K562 (cell line): ENCODE measurements around the gene SLC26A11. TPM values are rescaled to one million over a fixed set of nuclear protein-coding genes. Genes with fewer than 3 reads are reported as not detected.

Source experiments
- ARHGAP35 ChIP-seq: fragments of 450-650 bp; IDR thresholded peaks from 2 replicates; pipeline ENCODE4 v1.6.1; 2018; ENCODE audit not compliant: partially characterized antibody
- CBFA2T3 ChIP-seq: fragments of 450-650 bp; IDR thresholded peaks from 2 replicates; pipeline ENCODE4 v1.6.1; 2017
- CHD4 ChIP-seq: fragments of 200-600 bp; sonication (generic); IDR thresholded peaks from 3 replicates; pipeline ENCODE4 v1.6.1; 2012; ENCODE audit warnings: low read depth, mild to moderate bottlenecking, mixed read lengths, low read length, inconsistent platforms; ENCODE audit not compliant: insufficient read depth, insufficient replicate concordance, poor library complexity, severe bottlenecking
- CREBBP ChIP-seq: IDR thresholded peaks from one replicate; pipeline ENCODE4 v1.6.1; 2012; ENCODE audit warnings: low read depth, mild to moderate bottlenecking, control low read depth, inconsistent platforms, low read length
- FOXA3 ChIP-seq, 2 experiments: fragments of 450-650 bp in 1 of 2; sonication (generic) in 1 of 2; formaldehyde crosslinking; IDR thresholded peaks in 1 of 2; conservative IDR thresholded peaks in 1 of 2; 2 replicates each; pipeline versions ENCODE4 v1.4.0 to v1.8.0; 2020 to 2022; ENCODE audit warnings: mild to moderate bottlenecking in 2 of 2, missing genetic modification reagents in 1 of 2
- FOXP4 ChIP-seq: sonication (generic); formaldehyde crosslinking; IDR thresholded peaks from 2 replicates; pipeline ENCODE4 v1.8.0; 2022; ENCODE audit warnings: mild to moderate bottlenecking, missing genetic modification reagents, borderline replicate concordance
- HNRNPH1 ChIP-seq: fragments of 200-400 bp; formaldehyde crosslinking; optimal IDR thresholded peaks from 2 replicates; pipeline ENCODE3; 2017; ENCODE audit warnings: low read depth, mild to moderate bottlenecking, low read length, moderate library complexity
- KAT7 ChIP-seq: sonication (generic); formaldehyde crosslinking; IDR thresholded peaks from 2 replicates; pipeline ENCODE4 v1.8.0; 2022; ENCODE audit warnings: missing genetic modification reagents, mild to moderate bottlenecking, borderline replicate concordance
- L3MBTL2 ChIP-seq: fragments of 450-650 bp; IDR thresholded peaks from 2 replicates; pipeline ENCODE4 v1.6.1; 2016; ENCODE audit warnings: mild to moderate bottlenecking, moderate library complexity
- MTA1 ChIP-seq: fragments of 450-650 bp; IDR thresholded peaks from 2 replicates; pipeline ENCODE4 v1.6.1; 2017; ENCODE audit warnings: borderline replicate concordance
- NCOA2 ChIP-seq, 2 experiments: fragments of 450-650 bp; IDR thresholded peaks; 2 replicates each; pipeline ENCODE4 v1.6.1; 2018; ENCODE audit warnings: mild to moderate bottlenecking in 2 of 2, moderate library complexity in 1 of 2; ENCODE audit not compliant: partially characterized antibody in 2 of 2
- PHF20 ChIP-seq: fragments of 450-650 bp; IDR thresholded peaks from 2 replicates; pipeline ENCODE4 v1.6.1; 2018; ENCODE audit not compliant: partially characterized antibody
- POLR2H ChIP-seq: IDR thresholded peaks from 2 replicates; pipeline ENCODE4 v1.6.1; 2016; ENCODE audit warnings: missing genetic modification characterization, low read depth, mild to moderate bottlenecking, control low read depth, missing compliant biosample characterization, moderate library complexity
- RB1 ChIP-seq: fragments of 450-650 bp; IDR thresholded peaks from 2 replicates; pipeline ENCODE4 v1.6.1; 2017; ENCODE audit warnings: low read depth, mild to moderate bottlenecking
- SPI1 ChIP-seq: IDR thresholded peaks from 2 replicates; pipeline ENCODE4 v1.6.1; 2011; ENCODE audit warnings: low read depth, low read length, control low read depth, borderline replicate concordance
- SREBF2 ChIP-seq: sonication (generic); formaldehyde crosslinking; IDR thresholded peaks from 2 replicates; pipeline ENCODE4 v1.4.0; 2020; ENCODE audit warnings: mild to moderate bottlenecking, missing genetic modification reagents
- TOE1 ChIP-seq, 2 experiments: fragments of 450-650 bp in 1 of 2; sonication (generic) in 1 of 2; formaldehyde crosslinking in 1 of 2; IDR thresholded peaks; 2 replicates each; pipeline versions ENCODE4 v1.7.1 to v1.8.0; 2016 to 2022; ENCODE audit warnings: borderline replicate concordance in 2 of 2, mild to moderate bottlenecking in 2 of 2, antibody characterized with exemption in 1 of 2, inconsistent platforms in 1 of 2, low read depth in 1 of 2, missing genetic modification reagents in 1 of 2, moderate library complexity in 1 of 2
- ZBTB8A ChIP-seq: fragments of 450-650 bp; IDR thresholded peaks from 2 replicates; pipeline ENCODE4 v1.6.1; 2018; ENCODE audit warnings: mild to moderate bottlenecking, moderate library complexity; ENCODE audit not compliant: partially characterized antibody
- ZNF347 ChIP-seq: fragments of 450-650 bp; formaldehyde crosslinking; IDR thresholded peaks from 2 replicates; pipeline ENCODE4 v1.4.0; 2020; ENCODE audit warnings: low read depth, mild to moderate bottlenecking, moderate library complexity
- ZNF431 ChIP-seq: sonication (generic); formaldehyde crosslinking; IDR thresholded peaks from 2 replicates; pipeline ENCODE4 v1.8.0; 2022; ENCODE audit warnings: mild to moderate bottlenecking, missing genetic modification reagents
- ZZZ3 ChIP-seq: fragments of 450-650 bp; IDR thresholded peaks from 2 replicates; pipeline ENCODE4 v1.6.1; 2016; ENCODE audit warnings: antibody characterized with exemption, mild to moderate bottlenecking, moderate library complexity
- polyA plus RNA-seq, 8 experiments: library from polyadenylated mRNA; depleted of rRNA in 4 of 8; stranded (reverse) in 5 of 8; unstranded in 3 of 8; fragments of >200 nt; fragmentation: Nextera tagmentation in 2 of 8; fragmentation: Illumina TruSeq in 1 of 8; extraction: Ambion mirVana in 2 of 8; extraction: Trizol in 1 of 8; gene quantifications; 2 replicates each; pipeline versions ENCODE4 v1.2.1 to v1.2.3, GENCODE V29; 2011 to 2014; ENCODE audit warnings: inconsistent platforms in 1 of 8, missing spikeins in 1 of 8
- total RNA-seq, 7 experiments: library from RNA; depleted of rRNA in 6 of 7; stranded (reverse); fragments of >200 nt in 6 of 7; fragmentation: Illumina TruSeq in 2 of 7; extraction: Trizol in 2 of 7; gene quantifications; 2 replicates each; pipeline versions ENCODE4 v1.2.1 to v1.2.3, GENCODE V29; 2011 to 2021; ENCODE audit warnings: low replicate concordance in 1 of 7
- TF ChIP-seq, protein P1 (sequence below): fragments of 150-350 bp; IDR thresholded peaks from 2 replicates; pipeline ENCODE4 v1.6.1; 2014; ENCODE audit warnings: low read depth, mild to moderate bottlenecking, low read length, borderline replicate concordance

The SLC26A11 gene
- total and polyA plus RNA-seq, 9 of the 15 experiments (the other 6 are each of a cell fraction or from before 2014, with no cell fraction given), result 0.06 to 3.1 (median 1.2) TPM; not detected in 1

DNA sequence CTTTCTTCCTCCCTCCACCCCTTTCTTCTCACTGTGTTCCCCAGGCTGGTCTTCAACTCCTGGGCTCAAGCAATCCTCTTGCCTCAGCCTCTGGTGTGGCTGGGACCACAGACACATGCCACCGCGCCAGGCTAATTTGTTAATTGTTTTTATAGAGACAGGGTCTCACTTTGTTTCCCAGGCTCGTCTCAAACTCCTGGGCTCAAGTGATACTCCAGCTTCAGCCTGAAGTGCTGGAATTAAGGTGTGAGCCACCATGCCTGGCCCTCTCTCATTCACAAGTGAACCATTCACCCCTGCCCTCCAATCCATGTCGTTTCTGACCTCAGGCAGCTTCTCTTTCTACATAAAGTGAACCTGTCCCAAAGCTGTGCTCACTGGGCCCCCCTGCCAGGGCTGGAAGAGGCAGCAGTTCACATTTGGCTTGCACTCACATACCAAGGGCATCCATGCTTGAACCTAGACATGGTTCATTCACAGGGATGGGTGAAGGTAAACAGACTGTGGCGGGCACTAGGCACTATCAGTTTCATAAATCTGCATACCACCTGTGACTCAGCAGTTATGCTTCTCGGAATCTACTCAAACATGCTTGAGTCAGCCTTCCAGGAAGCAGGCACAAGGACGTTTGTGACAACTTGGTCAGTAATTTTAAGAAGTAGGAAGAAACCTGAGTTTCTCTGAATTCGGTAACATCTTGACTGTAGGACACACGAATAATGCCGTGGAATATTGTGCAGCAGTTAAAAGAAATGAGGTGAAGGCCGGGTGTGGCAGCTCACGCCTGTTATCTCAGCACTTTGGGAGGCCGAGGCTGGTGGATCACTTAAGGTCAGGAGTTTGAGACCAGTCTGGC, 34.4 kb downstream of the SLC26A11 start (continued):
- TF ChIP-seq RB1, result 0 out of 2 replicates have a peak, but pooled peaks have one; percentile 7
- TF ChIP-seq MTA1, result peak; percentile 67
- no peak for TF ChIP-seq SPI1
- 0 out of 2 replicates have a peak, but pooled peaks have one; percentile 26 for TF ChIP-seq TOE1 (IDR thresholded peaks at IDR 0.05; ENCODE audit: borderline replicate concordance)
- no peak for TF ChIP-seq TOE1 (CRISPR knock-in tag; IDR thresholded peaks at IDR 0.05; ENCODE audit: borderline replicate concordance, low read depth)
- no peak for TF ChIP-seq FOXP4
- TF ChIP-seq KAT7 (CRISPR knock-in tag), result no peak
- peak; percentile 46 for TF ChIP-seq L3MBTL2
- TF ChIP-seq HNRNPH1, result no peak
- TF ChIP-seq CREBBP, result no peak
- no peak for TF ChIP-seq ARHGAP35
- TF ChIP-seq ZNF431 (CRISPR knock-in tag), result no peak
- TF ChIP-seq CBFA2T3, result peak; percentile 65
- TF ChIP-seq ZNF347 (CRISPR knock-in tag), result no peak
- no peak for TF ChIP-seq PHF20
- no peak for TF ChIP-seq CHD4
- no peak for TF ChIP-seq NCOA2 (IDR thresholded peaks at IDR 0.05; ENCODE audit: partially characterized antibody in 2 of 2)
- peak; percentile 16 to 62; a peak in 2 of 4 replicates for TF ChIP-seq FOXA3 (CRISPR knock-in tag; conservative IDR thresholded peaks at IDR 0.05 in 1 of 2, IDR thresholded peaks at IDR 0.05 in 1 of 2)
- TF ChIP-seq, protein P1, sequence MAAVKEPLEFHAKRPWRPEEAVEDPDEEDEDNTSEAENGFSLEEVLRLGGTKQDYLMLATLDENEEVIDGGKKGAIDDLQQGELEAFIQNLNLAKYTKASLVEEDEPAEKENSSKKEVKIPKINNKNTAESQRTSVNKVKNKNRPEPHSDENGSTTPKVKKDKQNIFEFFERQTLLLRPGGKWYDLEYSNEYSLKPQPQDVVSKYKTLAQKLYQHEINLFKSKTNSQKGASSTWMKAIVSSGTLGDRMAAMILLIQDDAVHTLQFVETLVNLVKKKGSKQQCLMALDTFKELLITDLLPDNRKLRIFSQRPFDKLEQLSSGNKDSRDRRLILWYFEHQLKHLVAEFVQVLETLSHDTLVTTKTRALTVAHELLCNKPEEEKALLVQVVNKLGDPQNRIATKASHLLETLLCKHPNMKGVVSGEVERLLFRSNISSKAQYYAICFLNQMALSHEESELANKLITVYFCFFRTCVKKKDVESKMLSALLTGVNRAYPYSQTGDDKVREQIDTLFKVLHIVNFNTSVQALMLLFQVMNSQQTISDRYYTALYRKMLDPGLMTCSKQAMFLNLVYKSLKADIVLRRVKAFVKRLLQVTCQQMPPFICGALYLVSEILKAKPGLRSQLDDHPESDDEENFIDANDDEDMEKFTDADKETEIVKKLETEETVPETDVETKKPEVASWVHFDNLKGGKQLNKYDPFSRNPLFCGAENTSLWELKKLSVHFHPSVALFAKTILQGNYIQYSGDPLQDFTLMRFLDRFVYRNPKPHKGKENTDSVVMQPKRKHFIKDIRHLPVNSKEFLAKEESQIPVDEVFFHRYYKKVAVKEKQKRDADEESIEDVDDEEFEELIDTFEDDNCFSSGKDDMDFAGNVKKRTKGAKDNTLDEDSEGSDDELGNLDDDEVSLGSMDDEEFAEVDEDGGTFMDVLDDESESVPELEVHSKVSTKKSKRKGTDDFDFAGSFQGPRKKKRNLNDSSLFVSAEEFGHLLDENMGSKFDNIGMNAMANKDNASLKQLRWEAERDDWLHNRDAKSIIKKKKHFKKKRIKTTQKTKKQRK, result no peak
- TF ChIP-seq SREBF2 (CRISPR knock-in tag), result no peak
- TF ChIP-seq ZBTB8A, result no peak
- TF ChIP-seq ZZZ3, result no peak
- TF ChIP-seq POLR2H (tag), result peak; percentile 77
